DMS 273 treated with DMSO at 0.1 percent for 48 hours (cell line): ENCODE data around the gene CCPG1.

ENCODE experiments used
- DNase-seq: peaks from one replicate; lab custom pipeline; 2025; lab: John Stamatoyannopoulos, UW

Gene CCPG1

DNA sequence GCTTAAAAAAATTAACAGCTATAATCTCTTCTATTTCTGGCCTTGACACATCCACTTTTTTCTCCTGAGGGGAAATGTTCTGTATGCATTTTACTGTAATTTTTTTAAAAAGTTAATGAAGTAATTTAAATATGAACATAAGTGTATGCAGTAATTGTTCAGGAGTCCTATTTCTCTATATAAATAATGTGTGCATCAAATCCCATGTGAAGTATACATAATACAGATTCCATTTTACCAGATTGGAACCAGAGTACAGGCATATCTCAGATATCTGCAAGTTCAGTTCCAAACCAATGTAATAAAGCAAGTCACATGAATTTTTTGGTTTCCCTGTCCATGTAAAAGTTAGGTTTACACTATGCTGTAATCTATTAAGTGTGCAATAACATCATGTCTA, 26.6 kb downstream of the CCPG1 start:
- no peak for DNase-seq

DNA sequence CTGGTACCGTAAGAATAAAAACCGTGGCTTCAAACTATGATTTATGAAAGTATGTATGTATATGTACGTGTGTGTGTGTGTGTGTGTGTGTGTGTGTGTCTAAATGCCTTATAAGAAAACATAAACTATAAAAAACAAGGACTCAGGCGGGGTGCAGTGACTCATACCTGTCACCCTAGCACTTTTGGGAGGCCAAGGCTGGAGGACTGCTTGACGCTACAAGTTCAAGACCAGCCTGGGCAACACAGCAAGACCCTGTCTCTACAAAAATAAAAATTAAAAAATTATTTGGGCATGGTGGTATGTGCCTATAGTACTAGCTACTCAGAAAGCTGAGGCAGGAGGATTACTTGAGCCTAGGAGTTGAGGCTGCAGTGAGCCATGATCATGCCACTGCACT, 29.1 kb downstream of the CCPG1 start:
- no peak for DNase-seq

DNA sequence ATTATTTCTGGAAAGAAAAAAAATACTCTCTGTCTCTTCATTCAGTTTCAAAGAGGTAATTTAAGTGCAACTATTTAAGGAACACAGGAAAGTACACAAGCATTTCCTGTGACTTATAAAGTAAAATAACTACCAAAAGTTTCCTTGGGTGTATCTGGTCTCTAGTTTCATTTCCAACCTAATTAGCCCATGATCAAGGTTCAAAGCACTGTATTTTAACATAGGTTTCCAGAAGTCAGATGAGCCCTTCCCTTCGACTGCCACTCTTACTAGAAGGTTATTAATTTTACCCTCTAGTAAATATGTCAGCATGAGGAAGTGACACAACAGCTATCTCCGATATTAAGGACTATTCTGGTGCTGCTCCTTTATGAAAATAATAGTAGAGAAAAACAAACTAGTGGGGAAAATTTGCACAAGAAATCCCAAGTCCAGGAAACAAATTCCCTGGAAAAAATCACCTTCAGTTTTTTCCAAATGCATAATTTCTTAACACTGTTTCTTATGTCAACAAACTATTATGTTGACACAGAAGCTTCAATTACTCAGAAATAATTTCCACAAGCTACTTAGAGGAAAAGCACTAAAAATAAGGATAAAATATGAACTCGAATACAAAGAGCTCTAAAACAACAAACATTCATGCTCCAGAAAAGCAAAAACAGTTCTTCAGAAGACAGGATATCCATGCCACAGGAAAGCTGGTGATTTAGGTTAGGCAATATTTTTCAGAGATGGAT, 35.3 kb downstream of the CCPG1 start:
- DNase-seq: no peak

DNA sequence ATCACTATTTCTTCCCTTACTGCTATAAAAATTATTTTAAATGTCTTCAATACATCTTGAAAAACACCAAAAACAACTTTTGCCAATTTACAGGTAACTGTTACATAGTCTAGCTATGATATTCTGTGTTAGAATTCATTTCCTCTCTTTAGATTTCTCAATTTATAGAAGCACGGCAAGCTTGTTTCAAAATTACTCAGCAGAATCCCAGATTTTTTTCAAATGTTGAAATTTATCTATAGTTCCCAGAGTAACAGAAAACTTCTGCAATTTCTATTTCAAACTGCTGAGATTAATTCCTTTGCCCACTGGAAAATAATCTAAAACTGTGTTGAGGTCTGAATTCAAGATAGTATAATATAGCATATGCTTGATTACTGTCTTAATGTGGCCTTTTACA, 41.2 kb downstream of the CCPG1 start:
- DNase-seq: no peak

DNA sequence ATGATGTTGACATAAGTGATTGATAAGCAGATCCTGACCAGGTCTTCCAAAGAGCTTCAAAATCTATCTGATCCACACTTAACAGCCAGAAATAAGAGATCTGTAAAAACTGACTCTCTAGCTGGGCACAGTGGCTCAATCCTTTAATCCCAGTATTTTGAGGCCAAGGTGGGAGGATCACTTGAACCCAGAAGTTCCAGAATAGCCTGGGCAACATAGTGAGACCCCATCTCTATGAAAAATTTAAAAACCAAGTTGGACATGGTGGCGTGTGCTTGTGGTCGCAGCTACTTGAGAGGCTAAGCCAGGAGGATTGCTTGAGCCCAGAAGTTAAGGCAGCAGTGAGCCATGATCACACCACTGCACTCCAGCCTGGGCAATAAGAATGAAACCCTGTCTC, 45.5 kb downstream of the CCPG1 start:
- no peak for DNase-seq

DNA sequence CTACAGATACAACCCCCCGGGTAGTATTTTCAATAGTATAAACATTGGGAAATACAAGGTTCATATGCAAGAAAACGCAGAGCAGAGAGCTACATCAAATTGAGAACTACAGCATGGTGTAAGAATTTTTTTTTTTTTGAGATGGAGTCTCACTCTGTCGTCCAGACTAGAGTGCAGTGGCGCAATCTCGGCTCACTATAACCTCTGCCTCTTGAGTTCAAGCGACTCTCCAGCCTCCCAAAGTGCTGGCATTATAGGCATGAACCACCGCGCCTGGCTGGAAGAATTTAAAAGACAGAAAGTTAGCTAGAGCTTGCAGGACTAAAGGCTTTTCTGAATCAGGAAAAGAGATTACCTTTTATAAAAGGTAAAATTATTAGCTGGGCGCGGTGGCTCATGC, 47.1 kb downstream of the CCPG1 start:
- no peak for DNase-seq

DNA sequence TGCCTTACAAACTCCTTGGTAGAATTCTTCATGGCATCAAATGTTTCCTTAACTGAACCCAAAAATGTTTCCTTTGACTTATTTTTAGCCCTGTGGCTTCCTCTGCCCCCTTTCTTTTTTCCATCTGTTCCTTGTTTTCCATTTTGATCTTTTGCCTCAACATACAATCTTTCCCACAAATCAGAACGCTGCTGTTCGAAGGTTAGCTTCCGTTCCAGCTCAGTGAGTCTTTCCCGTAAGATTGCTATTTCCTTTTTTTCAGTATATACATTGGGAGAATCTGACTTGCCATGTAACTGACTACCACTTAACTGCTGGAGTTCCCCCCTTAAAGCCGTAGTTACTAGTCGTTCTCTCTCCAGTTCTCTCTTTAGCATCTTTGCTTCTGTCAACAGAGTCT, 47.9 kb downstream of the CCPG1 start:
- no peak for DNase-seq

DNA sequence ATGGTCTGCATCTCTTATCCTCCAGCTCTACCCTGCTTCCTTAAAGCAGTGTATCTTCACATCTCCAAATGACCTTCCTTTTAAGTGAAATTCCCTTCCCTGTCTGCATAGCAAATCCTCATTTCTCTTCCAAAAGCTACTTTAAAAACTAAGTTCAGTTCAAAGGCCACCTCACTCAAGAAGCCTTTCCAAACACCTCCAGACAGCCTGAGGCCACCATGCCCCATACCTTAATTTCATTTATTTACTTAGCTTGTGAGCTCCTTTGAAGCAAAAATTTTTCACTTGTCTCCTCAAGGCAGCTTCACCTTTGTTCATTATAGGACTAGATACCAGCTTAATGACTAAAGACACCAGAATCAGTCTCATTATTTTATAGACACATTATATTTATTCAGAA, 49.7 kb downstream of the CCPG1 start:
- DNase-seq: no peak

DNA sequence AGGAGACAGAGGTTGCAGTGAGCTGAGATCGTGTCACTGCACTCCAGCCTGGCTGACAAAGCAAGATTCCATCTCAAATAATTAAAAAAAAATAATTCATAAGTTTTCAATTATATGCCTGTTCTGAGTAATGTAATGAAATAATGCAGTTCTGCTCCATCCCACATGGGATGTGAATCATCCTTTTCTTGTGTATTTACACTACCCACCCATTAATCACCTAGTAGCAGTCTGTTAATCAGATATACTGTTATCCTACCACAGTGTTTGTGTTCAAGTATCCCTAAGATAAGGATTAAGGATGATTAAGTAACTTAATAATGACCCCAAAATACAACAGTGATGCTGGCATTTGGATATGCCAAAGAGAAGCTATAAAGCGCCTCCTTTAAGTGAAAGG, 50.4 kb downstream of the CCPG1 start:
- no peak for DNase-seq

DNA sequence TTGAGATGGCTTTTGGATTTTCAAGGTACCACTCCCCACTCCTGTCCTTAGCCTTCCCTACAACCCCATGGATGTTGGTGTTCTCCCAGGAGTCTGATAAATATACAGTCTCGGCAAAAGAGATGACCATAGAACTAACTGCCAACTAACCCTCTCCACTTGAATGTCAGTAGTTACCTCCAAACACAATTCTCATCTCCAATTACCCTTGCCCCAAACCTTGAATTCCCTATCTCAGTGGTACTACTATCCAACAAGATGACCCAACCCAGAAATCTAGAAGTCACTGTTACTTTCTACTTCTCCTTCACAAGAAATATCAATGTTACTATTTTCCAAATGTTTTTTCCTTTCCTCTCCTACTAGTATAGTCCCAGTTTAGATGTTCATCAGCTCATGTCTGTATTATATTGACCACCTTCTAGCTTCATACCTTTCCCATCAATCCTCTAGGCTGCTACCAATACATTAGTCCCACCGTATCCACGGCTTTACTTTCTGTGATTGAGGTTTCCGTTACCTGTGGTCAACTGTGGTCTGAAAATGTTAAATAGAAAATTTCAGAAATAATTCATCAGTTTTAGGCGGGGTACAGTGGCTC, 51.1 kb downstream of the CCPG1 start:
- DNase-seq: no peak

DNA sequence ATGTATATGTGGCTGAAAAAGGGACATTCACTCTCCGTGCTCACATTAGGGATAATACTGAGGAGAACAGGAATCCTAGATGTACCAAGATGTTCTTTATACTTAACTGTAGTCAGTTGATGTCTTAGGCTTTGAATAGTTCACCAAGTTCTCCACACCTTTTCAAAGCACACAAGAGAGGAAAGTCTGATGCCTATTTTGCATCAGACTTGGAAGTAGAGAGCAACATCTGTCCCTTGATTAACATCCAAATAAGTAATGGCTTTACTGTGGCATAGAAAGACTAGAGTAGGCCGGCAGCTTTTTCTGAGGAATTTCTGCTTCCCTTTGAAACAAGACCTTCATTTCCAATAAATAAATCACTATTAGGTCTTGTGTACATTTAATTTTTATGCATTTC, 55.1 kb downstream of the CCPG1 start:
- no peak for DNase-seq

DNA sequence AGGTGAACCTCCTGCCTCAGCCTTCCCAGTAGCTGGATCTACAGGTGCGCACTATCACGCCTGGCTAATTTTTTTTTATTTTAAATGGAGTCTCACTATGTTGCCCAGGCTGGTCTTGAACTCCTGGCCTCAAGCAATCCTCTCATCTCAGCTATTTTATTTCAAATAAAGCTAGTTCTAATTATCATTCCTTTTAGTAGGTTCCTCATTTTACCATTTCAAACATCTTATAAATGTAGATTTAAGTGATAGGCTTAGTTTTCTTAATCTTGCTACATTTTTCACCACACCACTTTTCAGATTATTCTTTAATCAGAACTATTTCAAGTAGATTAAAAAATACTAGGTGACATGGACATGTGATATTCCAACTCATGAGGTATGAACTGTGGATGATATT, 58.9 kb downstream of the CCPG1 start:
- no peak for DNase-seq

DNA sequence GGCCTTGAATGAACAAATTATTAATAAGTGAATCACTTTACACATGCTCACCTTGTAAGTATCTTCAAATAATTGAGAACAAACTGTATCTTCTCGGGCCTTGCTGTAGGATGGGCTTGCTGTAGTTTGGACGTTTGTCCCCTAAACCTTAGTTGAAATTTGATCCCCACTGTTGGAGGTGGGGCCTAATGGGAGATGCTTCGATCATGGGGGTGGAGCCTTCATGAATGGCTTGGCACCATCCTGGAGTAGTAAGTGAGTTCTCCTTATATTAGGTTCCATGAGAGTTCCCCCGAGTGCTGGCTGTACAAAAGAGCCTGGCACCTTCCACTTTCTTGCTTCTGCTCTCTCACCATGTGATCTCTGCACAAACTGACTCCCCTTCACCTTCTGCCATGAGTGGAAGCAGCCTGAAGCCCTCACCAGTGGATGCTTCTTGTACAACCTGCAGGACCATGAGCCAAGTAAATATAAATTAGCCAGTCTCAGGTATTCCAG, 59.8 kb downstream of the CCPG1 start:
- no peak for DNase-seq

DNA sequence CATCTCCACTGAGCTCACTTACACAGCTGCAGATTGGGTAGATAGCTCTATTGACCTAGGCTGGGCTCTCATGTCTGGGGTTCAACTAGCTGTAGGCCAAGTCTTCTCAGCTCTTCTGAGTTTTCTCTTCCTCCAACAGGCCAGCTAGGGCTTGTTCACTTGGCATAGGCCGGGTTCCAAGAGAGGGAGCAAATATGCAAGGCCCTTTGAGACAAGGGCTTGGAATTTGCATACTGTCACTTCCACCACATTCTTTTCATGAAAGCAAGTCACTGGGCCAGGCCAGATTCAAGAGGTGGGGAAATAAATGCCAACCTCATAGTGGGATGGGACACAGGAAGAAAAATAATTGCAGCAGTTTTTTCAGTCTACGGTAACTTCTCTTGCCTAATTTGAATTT, 64.0 kb downstream of the CCPG1 start:
- DNase-seq: no peak

DNA sequence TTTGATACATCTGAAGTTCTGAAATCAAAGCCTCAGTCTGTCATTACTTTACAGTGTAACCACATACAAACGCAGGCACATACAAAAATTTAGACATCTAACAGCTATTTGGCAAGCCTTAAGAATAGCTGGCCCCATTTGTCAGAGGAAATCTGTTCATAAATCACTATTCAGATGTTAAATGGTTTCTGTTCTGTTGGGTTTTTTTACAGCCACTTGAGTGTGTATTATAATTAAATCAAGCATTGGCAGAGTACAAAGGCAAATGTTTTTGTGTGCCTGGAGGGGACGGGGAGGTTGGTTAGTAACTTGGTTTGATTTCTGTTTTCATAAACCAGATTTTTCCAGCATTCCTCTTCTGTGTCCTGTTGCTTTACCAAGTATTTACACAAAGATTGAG, 65.0 kb downstream of the CCPG1 start:
- DNase-seq: no peak

DNA sequence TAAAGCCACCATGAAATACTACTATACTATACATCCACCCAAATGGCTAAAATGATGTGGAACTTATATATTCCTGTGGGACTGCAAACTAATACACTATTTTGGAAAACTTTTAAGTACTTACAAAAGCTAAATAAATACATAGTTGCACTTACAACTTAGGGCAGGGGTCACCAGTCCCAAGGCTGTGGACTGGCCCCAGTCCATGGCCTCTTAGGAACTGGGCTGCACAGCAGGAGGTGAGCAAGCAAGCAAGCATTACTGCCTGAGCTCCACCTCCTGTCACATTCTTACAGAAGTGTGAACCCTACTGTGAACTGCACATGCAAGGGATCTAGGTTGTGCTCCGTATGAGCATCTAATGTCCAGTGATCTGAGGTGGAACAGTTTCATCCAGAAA, 71.0 kb downstream of the CCPG1 start:
- no peak for DNase-seq

DNA sequence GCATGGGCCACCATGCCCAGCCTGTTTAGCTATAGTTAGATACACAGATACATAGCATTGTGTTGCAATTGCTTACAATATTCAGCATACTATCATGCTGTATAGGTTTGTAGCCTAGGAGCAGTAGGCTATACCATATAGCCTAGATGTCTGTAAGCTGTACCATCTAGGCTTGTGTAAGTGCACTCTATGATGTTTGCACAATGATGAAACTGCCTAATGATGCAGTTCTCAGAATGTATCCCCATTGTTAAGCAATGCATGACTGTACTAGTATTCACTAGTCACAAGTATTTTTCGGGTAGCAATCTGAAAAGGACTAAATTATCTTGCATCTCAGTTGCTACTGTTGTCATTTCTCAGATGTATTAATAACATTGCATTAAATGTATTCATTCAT, 73.2 kb downstream of the CCPG1 start:
- DNase-seq: no peak

DNA sequence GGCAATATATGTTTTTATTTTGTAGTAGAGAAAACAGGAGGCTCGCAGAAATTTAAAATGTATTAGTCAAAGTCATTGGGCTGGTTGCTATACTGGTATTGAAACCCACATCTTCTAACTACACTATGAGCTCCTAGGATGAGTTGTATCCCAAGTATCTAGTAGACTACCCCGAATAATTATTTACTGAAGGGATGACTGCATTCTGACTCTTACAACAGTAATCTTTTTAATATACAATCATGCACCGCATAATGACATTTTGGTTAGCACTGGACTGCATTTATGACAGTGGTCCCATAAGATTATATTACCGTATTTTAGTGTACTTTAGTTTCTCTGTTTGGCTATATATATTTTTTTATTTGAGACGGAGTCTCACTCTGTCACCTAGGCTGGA, 73.8 kb downstream of the CCPG1 start:
- DNase-seq: no peak

DNA sequence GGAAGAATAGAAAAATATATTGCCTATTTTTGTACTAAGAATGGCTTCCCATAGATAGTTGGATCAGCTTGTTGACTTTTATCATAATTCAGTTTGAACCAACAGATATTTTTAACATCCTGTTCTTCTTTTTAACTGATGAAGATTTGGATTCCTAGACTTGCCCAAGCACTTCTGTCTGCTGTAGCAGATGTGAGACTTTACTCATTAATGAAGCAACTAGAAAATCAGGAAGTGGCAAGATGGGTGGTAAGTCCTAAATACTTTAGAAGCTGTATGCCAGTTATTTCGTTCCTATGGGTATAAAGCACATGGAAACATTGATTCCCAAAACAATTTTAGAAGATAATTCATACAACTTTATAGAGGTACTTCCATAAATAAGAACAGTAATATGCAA, 80.8 kb downstream of the CCPG1 start:
- no peak for DNase-seq

DNA sequence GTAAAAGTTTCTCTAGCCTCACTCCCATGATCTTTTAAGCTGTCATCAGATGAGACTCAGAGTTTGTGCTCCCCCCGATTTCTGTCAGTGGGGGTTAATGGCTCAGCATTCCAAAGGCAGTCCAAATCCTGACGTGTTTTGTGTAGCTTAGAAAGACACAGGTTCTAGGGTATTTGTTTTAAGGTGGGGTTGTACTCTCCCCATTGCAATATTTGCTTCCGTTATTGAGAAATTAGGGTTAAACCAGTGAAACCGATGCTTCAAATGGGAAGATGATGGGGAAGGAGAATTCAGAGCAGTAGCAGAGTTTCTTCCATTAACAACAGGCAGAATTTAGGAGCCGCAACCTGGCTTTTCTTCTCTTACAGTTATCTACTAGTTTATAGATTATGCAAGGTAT, 85.7 kb downstream of the CCPG1 start:
- no peak for DNase-seq

DNA sequence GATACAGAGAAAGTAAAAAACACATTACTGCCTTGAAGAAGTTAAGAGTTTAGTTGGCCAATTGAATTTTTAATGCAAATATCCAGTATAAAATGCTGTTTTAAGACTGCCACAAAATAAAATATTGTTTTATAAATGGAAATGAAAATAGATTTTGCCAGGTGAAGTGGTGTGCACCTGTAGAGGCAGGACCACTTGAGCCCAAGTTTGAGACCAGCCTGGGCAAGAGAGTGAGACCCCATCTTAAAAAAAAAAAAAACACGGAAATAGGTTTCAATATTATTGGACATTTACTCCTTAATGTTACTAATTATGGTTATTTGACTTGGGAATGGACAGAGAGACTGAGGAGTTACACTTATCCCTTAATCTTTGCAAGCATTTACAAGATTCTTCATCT, 87.2 kb downstream of the CCPG1 start:
- no peak for DNase-seq

DNA sequence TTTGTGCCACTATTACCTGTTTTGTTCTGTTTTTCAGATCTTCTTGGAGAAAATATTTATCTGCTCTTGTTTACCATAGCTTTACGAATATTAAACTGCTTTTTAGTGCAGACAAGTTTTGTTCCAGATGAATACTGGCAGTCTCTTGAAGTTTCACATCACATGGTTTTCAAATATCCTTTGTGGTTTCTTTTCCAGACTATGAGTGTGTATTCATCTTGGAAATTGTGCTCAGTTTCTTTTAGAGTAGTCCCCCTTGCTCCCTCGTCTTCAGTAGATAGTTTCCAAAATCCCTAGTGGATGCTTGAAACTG, 88.0 kb downstream of the CCPG1 start:
- no peak for DNase-seq

DNA sequence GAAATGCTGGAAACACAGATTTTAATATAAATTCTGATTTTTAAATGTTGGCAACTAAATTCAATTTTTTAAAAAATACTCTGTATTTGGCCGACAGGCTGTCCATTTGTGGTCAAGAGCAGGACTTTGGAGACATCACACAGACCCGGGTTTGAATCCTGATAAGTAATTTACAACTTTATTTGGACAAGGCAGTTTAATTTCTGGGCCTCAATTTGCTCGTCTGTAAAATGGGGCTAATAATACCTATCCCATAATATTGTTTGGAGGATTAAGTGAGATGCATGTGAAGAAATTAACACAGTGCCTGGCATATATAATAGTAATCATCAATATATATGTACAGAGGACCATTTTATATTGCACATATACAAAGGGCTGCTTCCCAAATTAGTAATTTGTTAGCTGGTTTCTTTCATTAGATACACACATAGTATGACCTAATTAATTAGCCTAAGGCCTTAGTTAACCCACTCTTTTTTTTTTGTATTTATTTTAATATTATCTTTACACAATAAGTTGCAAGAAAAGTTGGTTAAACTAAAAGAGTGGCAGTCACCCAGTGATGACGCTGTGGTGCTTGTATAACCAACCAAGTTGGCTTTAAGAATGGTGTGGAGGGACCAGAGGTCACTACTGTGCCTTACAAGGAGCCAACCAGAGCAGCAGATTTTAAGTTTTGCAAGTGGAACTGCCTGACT, 88.5 kb downstream of the CCPG1 start:
- no peak for DNase-seq
